ENCODE measurements around the gene GRIN3B. TPM values are rescaled to one million over a fixed set of nuclear protein-coding genes. Genes with fewer than 3 reads are reported as not detected.

The GRIN3B gene
- total and polyA plus RNA-seq, 9 of the 15 experiments (the other 6 are each of a cell fraction or from before 2014, with no cell fraction given): 0.06 to 0.95 (median 0.19) TPM; not detected in 6

GRCh38 chr19:954672-955494, 45.3 kb upstream of the GRIN3B start (continued):
- no peak for TF ChIP-seq SNIP1 (IDR thresholded peaks at IDR 0.05; ENCODE audit: low read depth)
- TF ChIP-seq PREB (CRISPR knock-in tag; IDR thresholded peaks at IDR 0.05): no peak
- TF ChIP-seq ZNF174 (CRISPR knock-in tag; IDR thresholded peaks at IDR 0.05): no peak
- TF ChIP-seq BRD4 (IDR thresholded peaks at IDR 0.05): no peak
- TF ChIP-seq ZNF121 (CRISPR knock-in tag; conservative IDR thresholded peaks at IDR 0.05): peak; percentile 79
- TF ChIP-seq NR2C2 (CRISPR knock-in tag; IDR thresholded peaks at IDR 0.05): no peak
- TF ChIP-seq NR2C2 (tag; IDR thresholded peaks at IDR 0.05): no peak
- TF ChIP-seq KAT2B (IDR thresholded peaks at IDR 0.05; ENCODE audit: low read depth, low read length): no peak
- no peak for TF ChIP-seq NFE2L1 (tag; IDR thresholded peaks at IDR 0.05; ENCODE audit: borderline replicate concordance, low read depth)
- TF ChIP-seq ESRRA (IDR thresholded peaks at IDR 0.05; ENCODE audit: borderline replicate concordance, low read depth): peak; percentile 74
- no peak for TF ChIP-seq E2F4 (CRISPR knock-in tag; IDR thresholded peaks at IDR 0.05; ENCODE audit: low read depth)
- no peak for TF ChIP-seq MAFF (IDR thresholded peaks at IDR 0.05; ENCODE audit: low read length)
- no peak for TF ChIP-seq SRSF7 (optimal IDR thresholded peaks at IDR 0.05; ENCODE audit: low read depth, low read length)
- TF ChIP-seq TCF15 (CRISPR knock-in tag; IDR thresholded peaks at IDR 0.05): no peak
- no peak for TF ChIP-seq RAD21 (CRISPR knock-in tag; conservative IDR thresholded peaks at IDR 0.05 in 1 of 2, IDR thresholded peaks at IDR 0.05 in 1 of 2)
- TF ChIP-seq RNF219 (CRISPR knock-in tag; IDR thresholded peaks at IDR 0.05): no peak
- peak; percentile 76 for TF ChIP-seq SMARCE1 (IDR thresholded peaks at IDR 0.05)
- 0 out of 2 replicates have a peak, but pooled peaks have one; percentile 42 for TF ChIP-seq ZEB2 (IDR thresholded peaks at IDR 0.05)
- no peak for TF ChIP-seq CGGBP1 (CRISPR knock-in tag; IDR thresholded peaks at IDR 0.05)
- TF ChIP-seq ZNF280A (IDR thresholded peaks at IDR 0.05; ENCODE audit: low read depth, partially characterized antibody): no peak
- TF ChIP-seq EGR1 (conservative IDR thresholded peaks at IDR 0.05): peak; percentile 97
- no peak for TF ChIP-seq BRD9 (IDR thresholded peaks at IDR 0.05; ENCODE audit: low read depth, partially characterized antibody)

Data from K562 (cell line).